GM12891 (cell line): ENCODE data around the gene PAPPA2.

Experiments
- PAX5 ChIP-seq: IDR thresholded peaks from 2 replicates; pipeline ENCODE4 v1.6.1; 2011; ENCODE audit warnings: low read length, moderate library complexity, mild to moderate bottlenecking; ENCODE audit not compliant: insufficient read depth, severe bottlenecking
- POLR2A ChIP-seq: IDR thresholded peaks from 2 replicates; pipeline ENCODE4 v1.6.1; 2011; ENCODE audit warnings: low read depth, low read length, control low read depth
- POLR2AphosphoS5 ChIP-seq: IDR thresholded peaks from 2 replicates; pipeline ENCODE4 v1.6.1; 2011; ENCODE audit warnings: low read depth, low read length, control low read depth
- TAF1 ChIP-seq: IDR thresholded peaks from 2 replicates; pipeline ENCODE4 v1.6.1; 2011; ENCODE audit warnings: low read depth, low read length, control low read depth

GRCh38 chr1:176768532-176768931, 305.6 kb downstream of the PAPPA2 start:
- TF ChIP-seq POLR2AphosphoS5 (no peak), POLR2A (no peak), TAF1 (no peak), PAX5 (no peak)
